NCI-H1105 treated with DMSO at 0.1 percent for 48 hours (cell line): ENCODE results near the gene FIGLA.

ENCODE experiments used
- DNase-seq: peaks from one replicate; lab custom pipeline; 2025; lab: John Stamatoyannopoulos, UW

Gene FIGLA

GRCh38 chr2:70790136-70790828 lies at the start of gene FIGLA:
TSS of gene FIGLA (minus strand) at chr2:70790643. CDS start at chr2:70790638, 5 bp downstream.
- no peak for DNase-seq

- no peak for DNase-seq
Measured at GRCh38 chr2:70837980-70838925, 47.8 kb upstream of the FIGLA start.

- no peak for DNase-seq
Measured at GRCh38 chr2:70835643-70836042, 45.2 kb upstream of the FIGLA start, which contains the start of gene CD207. TSS of gene CD207 (minus strand) at chr2:70835816. CDS start at chr2:70835776, 40 bp downstream.

- DNase-seq, result no peak
Measured at GRCh38 chr2:70834881-70835280, 44.4 kb upstream of the FIGLA start.

- no peak for DNase-seq
Measured at GRCh38 chr2:70834106-70834505, 43.7 kb upstream of the FIGLA start.

GRCh38 chr2:70833246-70833645 lies 42.8 kb upstream of the FIGLA start:
- DNase-seq, result no peak

GRCh38 chr2:70832386-70832785 lies 41.9 kb upstream of the FIGLA start:
- no peak for DNase-seq

- no peak for DNase-seq
Measured at GRCh38 chr2:70831861-70832260, 41.4 kb upstream of the FIGLA start.

GRCh38 chr2:70830366-70830765 lies 39.9 kb upstream of the FIGLA start:
- no peak for DNase-seq

- DNase-seq, result no peak
Measured at GRCh38 chr2:70829916-70830315, 39.5 kb upstream of the FIGLA start.

GRCh38 chr2:70828914-70829824 lies 38.7 kb upstream of the FIGLA start:
- no peak for DNase-seq

GRCh38 chr2:70828115-70828514 lies 37.7 kb upstream of the FIGLA start:
- no peak for DNase-seq

- DNase-seq, result no peak
Measured at GRCh38 chr2:70827388-70827787, 36.9 kb upstream of the FIGLA start.

GRCh38 chr2:70826696-70827350 lies 36.4 kb upstream of the FIGLA start:
- DNase-seq, result no peak

- no peak for DNase-seq
Measured at GRCh38 chr2:70823249-70823648, 32.8 kb upstream of the FIGLA start.

GRCh38 chr2:70822843-70823242 lies 32.4 kb upstream of the FIGLA start:
- no peak for DNase-seq

GRCh38 chr2:70820499-70820898 lies 30.1 kb upstream of the FIGLA start, which contains the start of gene CLEC4F:
TSS of gene CLEC4F (minus strand) at chr2:70820599. CDS start at chr2:70820523, 76 bp downstream.
- no peak for DNase-seq

GRCh38 chr2:70817284-70817954 lies 27.0 kb upstream of the FIGLA start:
- DNase-seq, result no peak

- no peak for DNase-seq
Measured at GRCh38 chr2:70816726-70817125, 26.3 kb upstream of the FIGLA start.
